Measurements from ENCODE around the gene DLG4. TPM values are rescaled to one million over a fixed set of nuclear protein-coding genes. Genes with fewer than 3 reads are reported as not detected.

The DLG4 gene
- total RNA-seq, 3 donors from 2014 or later (not counting 1 experiment from before 2014, with no cell fraction given), result 6.7 to 11.2 (median 8.6) TPM

- no peak for TF ChIP-seq CTCF (IDR thresholded peaks at IDR 0.05)
- intact Hi-C loops (cut with micrococcal nuclease), result loop anchor here (5.0 to 10.0 kb wide), 2 partner anchors 35 to 467 kb away; partner anchors contain the start of genes CTDNEP1, ELP5, TP53 and WRAP53
- peak in 1 of 2 donors; percentile 47 for DNase-seq
- Histone ChIP-seq H3K36me3 (ENCODE audit: control insufficient read depth, insufficient read depth, low read length) (peaks cover 4% of the 10 kb centered on the region), H3K4me3 (ENCODE audit: low read length) (no peak overlapping the region), H3K9me3 (ENCODE audit: control insufficient read depth, insufficient read depth, low read length) (no peaks in the 10 kb centered on the region), H3K27me3 (ENCODE audit: control insufficient read depth, insufficient read depth, low read length) (no peaks in the 10 kb centered on the region), H3K27ac (ENCODE audit: low read length) (no peak overlapping the region), H3K4me1 (ENCODE audit: control insufficient read depth, insufficient read depth, low read length) (peaks cover 55% of the 10 kb centered on the region)
- Mint-ChIP-seq H3K27ac (peak overlapping the region in 1 of 2 donors; percentile 98), H3K4me1 (peaks cover 34 to 67% of the 10 kb centered on the region in 2 donors), H3K36me3 (no peaks in the 10 kb centered on the region), H3K9me3 (no peaks in the 10 kb centered on the region), H3K4me3 (peak overlapping the region; percentile 17), H3K27me3 (ENCODE audit: low read depth in 2 of 2) (peaks cover 2 to 14% of the 10 kb centered on the region in 2 donors)
- WGBS (ENCODE audit: insufficient coverage), result 8% methylated on average over 27 of the region's 32 CpGs
- ATAC-seq, result no peak
Observed at GRCh38 chr17:7217113-7217987, 2.3 kb downstream of the DLG4 start.

- Mint-ChIP-seq H3K4me1 (peaks cover 34 to 67% of the 10 kb centered on the region in 2 donors), H3K36me3 (no peaks in the 10 kb centered on the region), H3K27ac (peak overlapping the region in 1 of 2 donors; percentile 87), H3K27me3 (ENCODE audit: low read depth in 2 of 2) (peaks cover 7 to 14% of the 10 kb centered on the region in 2 donors), H3K4me3 (peak overlapping the region; percentile 19), H3K9me3 (no peaks in the 10 kb centered on the region)
- TF ChIP-seq CTCF (IDR thresholded peaks at IDR 0.05), result no peak
- Histone ChIP-seq H3K9me3 (ENCODE audit: control insufficient read depth, insufficient read depth, low read length) (no peaks in the 10 kb centered on the region), H3K27me3 (ENCODE audit: control insufficient read depth, insufficient read depth, low read length) (no peaks in the 10 kb centered on the region), H3K36me3 (ENCODE audit: control insufficient read depth, insufficient read depth, low read length) (no peaks in the 10 kb centered on the region), H3K4me3 (ENCODE audit: low read length) (no peak overlapping the region), H3K4me1 (ENCODE audit: control insufficient read depth, insufficient read depth, low read length) (peaks cover 55% of the 10 kb centered on the region), H3K27ac (ENCODE audit: low read length) (no peak overlapping the region)
- WGBS (ENCODE audit: insufficient coverage), result 49% methylated on average over 7 of the region's 7 CpGs
- intact Hi-C loops (cut with micrococcal nuclease), result loop anchor here (5.0 to 10.0 kb wide), 2 partner anchors 36 to 468 kb away; partner anchors contain the start of genes CTDNEP1, ELP5, TP53 and WRAP53
- DNase-seq (no peak), ATAC-seq (no peak)
Observed at GRCh38 chr17:7216242-7217112, 3.2 kb downstream of the DLG4 start.

- peaks cover 7 to 14% of the 10 kb centered on the region in 2 donors for H3K27me3 Mint-ChIP-seq (ENCODE audit: low read depth in 2 of 2)
- Histone ChIP-seq H3K4me1 (ENCODE audit: control insufficient read depth, insufficient read depth, low read length) (peaks cover 49% of the 10 kb centered on the region), H3K4me3 (ENCODE audit: low read length) (no peak overlapping the region), H3K36me3 (ENCODE audit: control insufficient read depth, insufficient read depth, low read length) (no peaks in the 10 kb centered on the region), H3K27ac (ENCODE audit: low read length) (no peak overlapping the region), H3K9me3 (ENCODE audit: control insufficient read depth, insufficient read depth, low read length) (no peaks in the 10 kb centered on the region), H3K27me3 (ENCODE audit: control insufficient read depth, insufficient read depth, low read length) (no peaks in the 10 kb centered on the region)
- H3K27ac Mint-ChIP-seq, result peak overlapping the region in 1 of 2 donors; percentile 87
- H3K4me1 Mint-ChIP-seq, result peaks cover 29 to 60% of the 10 kb centered on the region in 2 donors
- WGBS (ENCODE audit: insufficient coverage), result 36% methylated on average over 6 of the region's 10 CpGs
- no peaks in the 10 kb centered on the region for H3K36me3 Mint-ChIP-seq
- intact Hi-C loops (cut with micrococcal nuclease), result loop anchor here (2.0 to 10.0 kb wide), 3 partner anchors 19 to 469 kb away; partner anchors contain the start of genes CTDNEP1, DVL2, ELP5 and TP53
- TF ChIP-seq CTCF (IDR thresholded peaks at IDR 0.05), result no peak
- peak in 1 of 2 donors; percentile 47 for DNase-seq
- H3K9me3 Mint-ChIP-seq, result no peaks in the 10 kb centered on the region
- H3K4me3 Mint-ChIP-seq, result no peak overlapping the region
- ATAC-seq, result no peak
Observed at GRCh38 chr17:7215652-7216180, 3.9 kb downstream of the DLG4 start.

Data from natural killer cell (primary cell).